ENCODE measurements around the gene ROCK1. TPM values are rescaled to one million over a fixed set of nuclear protein-coding genes. Genes with fewer than 3 reads are reported as not detected.
"Not testable (repeated sequence)": the region's sequence is repeated elsewhere in the genome, so short reads cannot be mapped to it uniquely, and the experiment has no call there.

The ROCK1 gene
- total and polyA plus RNA-seq, 9 of the 15 experiments (the other 6 are each of a cell fraction or from before 2014, with no cell fraction given) = 7.4 to 28.6 (median 17.7) TPM

DNA sequence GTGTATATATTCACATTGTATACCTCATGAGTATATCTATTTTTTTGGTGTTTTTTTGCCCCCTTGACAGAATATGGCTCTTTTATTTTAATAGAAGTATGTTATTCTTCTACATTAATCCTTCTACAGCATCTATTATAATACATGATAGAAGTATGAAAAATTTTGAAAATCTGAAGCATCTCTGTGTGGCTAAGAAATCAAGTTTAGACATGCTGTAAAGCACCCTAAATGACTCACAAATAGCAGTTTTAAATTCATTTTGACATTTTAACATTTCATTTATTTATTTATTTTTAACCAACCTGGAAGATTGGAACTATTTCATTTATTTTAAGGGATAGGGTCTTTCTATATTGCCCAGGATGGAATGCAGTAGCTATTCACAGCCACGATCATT is 33.8 kb upstream of the ROCK1 start:
- H2AFZ ChIP-seq (ENCODE audit: low read depth, low read length) = no peak overlapping the region
- in situ Hi-C loops (cut with MboI) = no loop called here
- no peak overlapping the region for H3K27ac ChIP-seq (ENCODE audit: extremely low read depth, low read depth, low read length)
- FAIRE-seq = no peak
- no peak overlapping the region for H3K9ac ChIP-seq (ENCODE audit: insufficient read depth in 1 of 2, low read depth in 2 of 2, low read length in 2 of 2)
- H3K9me3 ChIP-seq (replicated peaks; ENCODE audit: control insufficient read depth, insufficient read depth, low read depth, low read length) = no peaks in the 10 kb centered on the region
- intact Hi-C loops (cut with micrococcal nuclease) = no loop called here
- TF ChIP-seq NCOA4 (IDR thresholded peaks at IDR 0.05; ENCODE audit: partially characterized antibody) (no peak), ZFPM2 (CRISPR knock-in tag; IDR thresholded peaks at IDR 0.05) (no peak), SIN3B (IDR thresholded peaks at IDR 0.05; ENCODE audit: low read depth) (no peak), SMARCE1 (IDR thresholded peaks at IDR 0.05) (no peak)
- 17% methylated on average over 1 of the region's 1 CpG for WGBS (ENCODE audit: insufficient coverage, low coverage, missing lambda C conversion rate)
- H4K20me1 ChIP-seq (replicated peaks; ENCODE audit: control insufficient read depth, insufficient read depth, low read length) = no peaks in the 10 kb centered on the region
- ChIA-PET CTCF (ENCODE audit: low intra/inter-chr PET ratio) (no interaction called here), POLR2A (no interaction called here)
- H3K27me3 ChIP-seq (ENCODE audit: control insufficient read depth in 2 of 2, insufficient read depth in 2 of 2, low read length in 2 of 2) = peaks cover 0 to 2% of the 10 kb centered on the region in 2 experiments; a peak in 2 of 5 replicates
- H3K79me2 ChIP-seq (ENCODE audit: control insufficient read depth, insufficient read depth, low read length) = no peaks in the 10 kb centered on the region
- ATAC-seq = no peak
- DNase-seq (ENCODE audit: extremely low read depth in 1 of 4, low spot score in 3 of 4) = no peak
- no TSS peak for BruUV-seq (replicated peaks)
- H3K36me3 ChIP-seq (ENCODE audit: control insufficient read depth, insufficient read depth, low read length) = no peaks in the 10 kb centered on the region
- H3K9me1 ChIP-seq (ENCODE audit: control insufficient read depth, insufficient read depth, low read length) = no peaks in the 10 kb centered on the region
- H3K4me1 ChIP-seq (replicated peaks in 1 of 2; ENCODE audit: control insufficient read depth in 2 of 2, insufficient read depth in 2 of 2, low read length in 2 of 2) = no peaks in the 10 kb centered on the region
- H3K4me3 ChIP-seq = no peak overlapping the region
- no peak overlapping the region for H3K4me2 ChIP-seq (ENCODE audit: insufficient read depth, low read length)

DNA sequence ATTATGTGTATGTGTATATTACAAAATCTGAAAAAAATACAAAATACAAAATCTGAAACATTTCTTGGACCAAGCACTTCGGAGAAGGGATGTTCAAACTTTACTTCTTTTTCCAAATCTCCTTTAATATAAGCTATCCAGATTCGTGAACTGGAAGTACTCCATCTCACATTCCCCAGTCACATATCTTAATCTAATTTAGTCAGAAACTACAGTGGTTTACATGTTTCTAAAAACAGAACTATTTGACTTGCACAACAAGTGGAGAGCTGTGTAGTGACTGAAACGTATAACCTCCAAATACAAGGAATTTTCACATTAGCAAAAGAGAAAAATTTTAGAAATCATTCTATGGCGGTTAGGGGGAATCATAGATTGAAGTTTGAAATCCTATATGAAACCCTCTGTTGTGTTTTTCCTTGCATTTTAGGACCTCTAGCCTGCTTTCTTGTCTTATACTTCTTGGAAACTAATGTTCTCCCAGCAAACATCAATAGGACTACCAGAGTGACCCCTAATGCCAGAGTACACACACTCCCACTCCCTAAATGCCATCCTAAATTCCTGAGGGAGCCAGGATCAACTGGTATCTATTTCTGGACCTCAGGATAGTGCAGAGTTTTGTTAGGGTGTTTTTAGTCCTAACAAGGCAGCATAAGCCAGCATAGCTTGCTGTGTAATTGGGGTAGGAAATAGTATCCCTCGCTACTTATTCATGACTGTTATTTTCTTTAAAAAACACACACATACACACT is 30.2 kb upstream of the ROCK1 start:
- no peak for ATAC-seq
- no peak for FAIRE-seq
- intact Hi-C loops (cut with micrococcal nuclease) = no loop called here
- in situ Hi-C loops (cut with MboI) = no loop called here
- Histone ChIP-seq H3K27ac (ENCODE audit: extremely low read depth, low read depth, low read length) (no peak overlapping the region), H3K4me2 (ENCODE audit: insufficient read depth, low read length) (no peak overlapping the region), H3K9me1 (ENCODE audit: control insufficient read depth, insufficient read depth, low read length) (no peaks in the 10 kb centered on the region), H2AFZ (ENCODE audit: low read depth, low read length) (no peak overlapping the region), H4K20me1 (replicated peaks; ENCODE audit: control insufficient read depth, insufficient read depth, low read length) (no peaks in the 10 kb centered on the region), H3K27me3 (ENCODE audit: control insufficient read depth in 2 of 2, insufficient read depth in 2 of 2, low read length in 2 of 2) (peaks cover 0 to 2% of the 10 kb centered on the region in 2 experiments; a peak in 1 of 5 replicates), H3K4me3 (no peak overlapping the region), H3K36me3 (ENCODE audit: control insufficient read depth, insufficient read depth, low read length) (no peaks in the 10 kb centered on the region), H3K9ac (ENCODE audit: insufficient read depth in 1 of 2, low read depth in 2 of 2, low read length in 2 of 2) (no peak overlapping the region), H3K9me3 (replicated peaks; ENCODE audit: control insufficient read depth, insufficient read depth, low read depth, low read length) (no peaks in the 10 kb centered on the region), H3K79me2 (ENCODE audit: control insufficient read depth, insufficient read depth, low read length) (no peaks in the 10 kb centered on the region), H3K4me1 (replicated peaks in 1 of 2; ENCODE audit: control insufficient read depth in 2 of 2, insufficient read depth in 2 of 2, low read length in 2 of 2) (no peaks in the 10 kb centered on the region)
- POLR2A ChIA-PET = interaction anchor here (1.4 kb wide), 1 partner anchor 9 kb away, joined by 5 read pairs; no protein-coding TSS in a partner anchor
- CTCF ChIA-PET (ENCODE audit: low intra/inter-chr PET ratio) = no interaction called here
- DNase-seq (ENCODE audit: extremely low read depth in 1 of 4, low spot score in 3 of 4) = no peak
- WGBS (ENCODE audit: insufficient coverage, low coverage, missing lambda C conversion rate) = 0% methylated on average over 5 of the region's 5 CpGs
- BruUV-seq (replicated peaks) = no TSS peak
- TF ChIP-seq EWSR1 (IDR thresholded peaks at IDR 0.05; ENCODE audit: borderline replicate concordance, low read depth, partially characterized antibody) (no peak), RBFOX2 (IDR thresholded peaks at IDR 0.05; ENCODE audit: low read depth, low read length) (no peak)
- TF ChIP-seq, protein P1, sequence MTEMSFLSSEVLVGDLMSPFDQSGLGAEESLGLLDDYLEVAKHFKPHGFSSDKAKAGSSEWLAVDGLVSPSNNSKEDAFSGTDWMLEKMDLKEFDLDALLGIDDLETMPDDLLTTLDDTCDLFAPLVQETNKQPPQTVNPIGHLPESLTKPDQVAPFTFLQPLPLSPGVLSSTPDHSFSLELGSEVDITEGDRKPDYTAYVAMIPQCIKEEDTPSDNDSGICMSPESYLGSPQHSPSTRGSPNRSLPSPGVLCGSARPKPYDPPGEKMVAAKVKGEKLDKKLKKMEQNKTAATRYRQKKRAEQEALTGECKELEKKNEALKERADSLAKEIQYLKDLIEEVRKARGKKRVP (CRISPR knock-in tag; IDR thresholded peaks at IDR 0.05) = no peak

DNA sequence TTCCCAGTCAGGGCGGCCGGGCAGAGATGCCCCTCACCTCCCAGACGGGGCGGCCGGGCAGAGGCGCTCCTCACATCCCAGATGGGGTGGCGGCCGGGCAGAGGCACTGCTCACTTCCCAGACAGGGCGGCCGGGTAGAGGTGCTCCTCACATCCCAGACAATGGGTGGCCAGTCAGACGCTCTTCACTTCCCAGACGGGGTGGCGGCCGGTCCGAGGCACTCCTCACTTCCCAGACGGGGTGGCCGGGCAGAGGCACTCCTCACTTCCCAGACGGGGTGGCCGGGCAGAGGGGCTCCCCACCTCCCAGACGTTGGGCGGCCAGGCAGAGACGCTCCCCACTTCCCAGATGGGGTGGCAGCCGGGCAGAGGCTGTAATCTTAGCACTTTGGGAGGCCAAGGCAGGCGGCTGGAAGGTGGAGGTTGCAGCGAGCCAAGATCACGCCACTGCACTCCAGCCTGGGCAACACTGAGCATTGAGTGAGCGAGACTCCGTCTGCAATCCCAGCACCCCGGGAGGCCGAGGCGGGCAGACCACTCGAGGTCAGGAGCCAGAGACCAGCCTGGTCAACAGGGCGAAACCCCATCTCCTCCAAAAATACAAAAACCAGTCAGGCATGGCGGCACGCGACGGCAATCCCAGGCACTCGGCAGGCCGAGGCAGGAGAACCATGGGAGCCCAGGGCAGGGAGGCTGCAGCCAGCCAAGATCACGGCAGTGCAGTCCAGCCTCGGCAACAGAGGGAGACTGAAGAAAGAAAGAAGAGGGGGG is 26.3 kb upstream of the ROCK1 start:
- DNase-seq (ENCODE audit: extremely low read depth in 1 of 4, low spot score in 3 of 4); in situ Hi-C loops (cut with MboI); ATAC-seq; POLR2A ChIA-PET; H3K27ac ChIP-seq (ENCODE audit: extremely low read depth, low read depth, low read length); FAIRE-seq; H3K9me3 ChIP-seq (replicated peaks; ENCODE audit: control insufficient read depth, insufficient read depth, low read depth, low read length); H3K9ac ChIP-seq (ENCODE audit: insufficient read depth in 1 of 2, low read depth in 2 of 2, low read length in 2 of 2); H4K20me1 ChIP-seq (replicated peaks; ENCODE audit: control insufficient read depth, insufficient read depth, low read length); BruUV-seq (replicated peaks); H3K9me1 ChIP-seq (ENCODE audit: control insufficient read depth, insufficient read depth, low read length); H3K27me3 ChIP-seq (ENCODE audit: control insufficient read depth in 2 of 2, insufficient read depth in 2 of 2, low read length in 2 of 2); H3K36me3 ChIP-seq (ENCODE audit: control insufficient read depth, insufficient read depth, low read length); CTCF ChIA-PET (ENCODE audit: low intra/inter-chr PET ratio); H3K4me2 ChIP-seq (ENCODE audit: insufficient read depth, low read length); H3K79me2 ChIP-seq (ENCODE audit: control insufficient read depth, insufficient read depth, low read length); H2AFZ ChIP-seq (ENCODE audit: low read depth, low read length); H3K4me1 ChIP-seq (replicated peaks in 1 of 2; ENCODE audit: control insufficient read depth in 2 of 2, insufficient read depth in 2 of 2, low read length in 2 of 2); H3K4me3 ChIP-seq: not testable (repeated sequence)
- intact Hi-C loops (cut with micrococcal nuclease) = loop anchor here (10.0 kb wide), 1 partner anchor 163 kb away; no protein-coding TSS in a partner anchor
- WGBS (ENCODE audit: insufficient coverage, low coverage, missing lambda C conversion rate) = 15% methylated on average over 28 of the region's 41 CpGs
